ENCODE results near the gene ZNF280A.

ZNF280A gene

GRCh38 chr22:22520020-22520656, at the start of gene ZNF280A:
TSS of gene ZNF280A (minus strand) at chr22:22520270. CDS start at chr22:22515630, 4,640 bp downstream.
- DNase-seq: no peak

- DNase-seq: no peak
These were observed 49.1 kb upstream of the ZNF280A start for GRCh38 chr22:22569218-22569617.

GRCh38 chr22:22565981-22566380, 45.9 kb upstream of the ZNF280A start:
- DNase-seq: no peak

- peak; percentile 28 for DNase-seq
These were observed 39.0 kb upstream of the ZNF280A start, which contains the start of gene PRAME for GRCh38 chr22:22558972-22559603. TSS of gene PRAME (minus strand) at chr22:22559265. CDS start at chr22:22556832, 2,433 bp downstream.

- DNase-seq: no peak
These were observed 38.3 kb upstream of the ZNF280A start for GRCh38 chr22:22558071-22558971.

- no peak for DNase-seq
These were observed 37.2 kb upstream of the ZNF280A start for GRCh38 chr22:22556995-22557925.

GRCh38 chr22:22556578-22556977, 36.5 kb upstream of the ZNF280A start:
- no peak for DNase-seq

GRCh38 chr22:22555596-22555995, 35.5 kb upstream of the ZNF280A start:
- DNase-seq: no peak

- no peak for DNase-seq
These were observed 34.7 kb upstream of the ZNF280A start for GRCh38 chr22:22554587-22555284.

- no peak for DNase-seq
These were observed 33.9 kb upstream of the ZNF280A start for GRCh38 chr22:22553735-22554586.

- no peak for DNase-seq
These were observed 33.1 kb upstream of the ZNF280A start for GRCh38 chr22:22553141-22553540.

- no peak for DNase-seq
These were observed 32.6 kb upstream of the ZNF280A start for GRCh38 chr22:22552630-22553029.

- no peak for DNase-seq
These were observed 30.8 kb upstream of the ZNF280A start for GRCh38 chr22:22550789-22551434.

GRCh38 chr22:22548910-22549309, 28.8 kb upstream of the ZNF280A start:
- DNase-seq: no peak

- no peak for DNase-seq
These were observed 28.2 kb upstream of the ZNF280A start for GRCh38 chr22:22548317-22548716.

GRCh38 chr22:22547692-22548300, 27.7 kb upstream of the ZNF280A start:
- no peak for DNase-seq

GRCh38 chr22:22547226-22547625, 27.2 kb upstream of the ZNF280A start:
- DNase-seq: no peak

GRCh38 chr22:22546490-22546889, 26.4 kb upstream of the ZNF280A start:
- no peak for DNase-seq

GRCh38 chr22:22545084-22545483, 25.0 kb upstream of the ZNF280A start:
- no peak for DNase-seq

All from kidney glomerular epithelial cell (primary cell).